Dendritic cell treated with granulocyte-macrophage colony-stimulating factor and Interleukin-4, amounts not matched to agents 40 ng/mL and 50 ng/mL, for 4 days (primary cell): ENCODE results near the gene MYO10.

ENCODE experiments used
- H3K27ac Mint-ChIP-seq: one replicate; pipeline ENCODE4 v1.8.0; 2022; ENCODE audit warnings: mild to moderate bottlenecking, mixed read lengths
- H3K27me3 Mint-ChIP-seq: one replicate; pipeline ENCODE4 v1.8.0; 2022; ENCODE audit warnings: mild to moderate bottlenecking, mixed read lengths
- H3K36me3 Mint-ChIP-seq: one replicate; pipeline ENCODE4 v1.8.0; 2022; ENCODE audit warnings: low read depth, mixed read lengths
- H3K4me1 Mint-ChIP-seq: one replicate; pipeline ENCODE4 v1.8.0; 2022; ENCODE audit warnings: low read depth, mixed read lengths
- H3K4me3 Mint-ChIP-seq: one replicate; pipeline ENCODE4 v1.8.0; 2022; ENCODE audit warnings: mild to moderate bottlenecking, moderate library complexity, mixed read lengths
- H3K9me3 Mint-ChIP-seq: one replicate; pipeline ENCODE4 v1.8.0; 2022; ENCODE audit warnings: mixed read lengths
- intact Hi-C: fragments of 100-400 bp; cut with micrococcal nuclease; formaldehyde crosslinking; loops from one replicate; pipeline ENCODE4 v1.15.0; 2022

The MYO10 gene

GRCh38 chr5:16933337-16933736, 2.8 kb downstream of the MYO10 start:
- Mint-ChIP-seq H3K27me3 (peaks cover 72% of the 10 kb centered on the region), H3K9me3 (no peaks in the 10 kb centered on the region), H3K36me3 (no peaks in the 10 kb centered on the region), H3K4me1 (peaks cover 30% of the 10 kb centered on the region), H3K4me3 (no peak overlapping the region), H3K27ac (no peak overlapping the region)
- intact Hi-C loops, result loop anchor here (10.0 kb wide), 1 partner anchor 421 kb away; no protein-coding TSS in a partner anchor

- no peaks in the 10 kb centered on the region for H3K36me3 Mint-ChIP-seq
- peaks cover 65% of the 10 kb centered on the region for H3K27me3 Mint-ChIP-seq
- H3K4me3 Mint-ChIP-seq, result no peak overlapping the region
Observed at GRCh38 chr5:16932401-16932800, 3.7 kb downstream of the MYO10 start.

GRCh38 chr5:16931334-16932110, 4.6 kb downstream of the MYO10 start:
- intact Hi-C loops, result loop anchor here (10.0 kb wide), 1 partner anchor 423 kb away; no protein-coding TSS in a partner anchor

More at GRCh38 chr5:16932401-16932800, 3.7 kb downstream of the MYO10 start:
- Mint-ChIP-seq H3K4me1 (peaks cover 29% of the 10 kb centered on the region), H3K27ac (no peak overlapping the region), H3K9me3 (no peaks in the 10 kb centered on the region)
- intact Hi-C loops, result loop anchor here (10.0 kb wide), 1 partner anchor 422 kb away; no protein-coding TSS in a partner anchor

GRCh38 chr5:16930496-16930895, 5.6 kb downstream of the MYO10 start:
- Mint-ChIP-seq H3K9me3 (no peaks in the 10 kb centered on the region), H3K36me3 (no peaks in the 10 kb centered on the region), H3K4me3 (no peak overlapping the region), H3K27ac (no peak overlapping the region), H3K4me1 (peaks cover 11% of the 10 kb centered on the region), H3K27me3 (peaks cover 49% of the 10 kb centered on the region)
- intact Hi-C loops, result loop anchor here (10.0 kb wide), 1 partner anchor 424 kb away; no protein-coding TSS in a partner anchor

More at GRCh38 chr5:16931334-16932110, 4.6 kb downstream of the MYO10 start:
- Mint-ChIP-seq H3K4me1 (peaks cover 20% of the 10 kb centered on the region), H3K27me3 (peaks cover 56% of the 10 kb centered on the region), H3K27ac (no peak overlapping the region), H3K36me3 (no peaks in the 10 kb centered on the region), H3K9me3 (no peaks in the 10 kb centered on the region), H3K4me3 (no peak overlapping the region)

- Mint-ChIP-seq H3K4me1 (peaks cover 7% of the 10 kb centered on the region), H3K4me3 (no peak overlapping the region), H3K36me3 (no peaks in the 10 kb centered on the region), H3K27ac (no peak overlapping the region), H3K27me3 (peaks cover 42% of the 10 kb centered on the region), H3K9me3 (no peaks in the 10 kb centered on the region)
- intact Hi-C loops, result loop anchor here (10.0 kb wide), 1 partner anchor 425 kb away; no protein-coding TSS in a partner anchor
Observed at GRCh38 chr5:16929831-16930230, 6.3 kb downstream of the MYO10 start.

- Mint-ChIP-seq H3K9me3 (no peaks in the 10 kb centered on the region), H3K36me3 (no peaks in the 10 kb centered on the region), H3K27ac (no peak overlapping the region), H3K27me3 (peaks cover 38% of the 10 kb centered on the region), H3K4me1 (peaks cover 4% of the 10 kb centered on the region), H3K4me3 (no peak overlapping the region)
- intact Hi-C loops, result no loop called here
Observed at GRCh38 chr5:16929347-16929746, 6.7 kb downstream of the MYO10 start.

GRCh38 chr5:16927613-16928012, 8.5 kb downstream of the MYO10 start:
- Mint-ChIP-seq H3K27me3 (peaks cover 21% of the 10 kb centered on the region), H3K36me3 (no peaks in the 10 kb centered on the region), H3K4me3 (no peak overlapping the region), H3K4me1 (no peaks in the 10 kb centered on the region), H3K9me3 (no peaks in the 10 kb centered on the region), H3K27ac (no peak overlapping the region)
- intact Hi-C loops, result no loop called here

GRCh38 chr5:16926417-16926816, 9.7 kb downstream of the MYO10 start:
- no peaks in the 10 kb centered on the region for H3K36me3 Mint-ChIP-seq
- H3K9me3 Mint-ChIP-seq, result no peaks in the 10 kb centered on the region
- H3K27ac Mint-ChIP-seq, result no peak overlapping the region
- intact Hi-C loops, result no loop called here
- H3K4me1 Mint-ChIP-seq, result no peaks in the 10 kb centered on the region
- peaks cover 11% of the 10 kb centered on the region for H3K27me3 Mint-ChIP-seq
- H3K4me3 Mint-ChIP-seq, result no peak overlapping the region

GRCh38 chr5:16924206-16924605, 11.9 kb downstream of the MYO10 start:
- no peak overlapping the region for H3K27ac Mint-ChIP-seq
- intact Hi-C loops, result no loop called here
- H3K36me3 Mint-ChIP-seq, result no peaks in the 10 kb centered on the region
- H3K27me3 Mint-ChIP-seq, result no peaks in the 10 kb centered on the region
- H3K4me1 Mint-ChIP-seq, result no peaks in the 10 kb centered on the region
- no peak overlapping the region for H3K4me3 Mint-ChIP-seq
- no peaks in the 10 kb centered on the region for H3K9me3 Mint-ChIP-seq

GRCh38 chr5:16922430-16922829, 13.7 kb downstream of the MYO10 start:
- Mint-ChIP-seq H3K27me3 (no peaks in the 10 kb centered on the region), H3K27ac (no peak overlapping the region), H3K36me3 (no peaks in the 10 kb centered on the region), H3K4me1 (no peaks in the 10 kb centered on the region), H3K9me3 (no peaks in the 10 kb centered on the region), H3K4me3 (no peak overlapping the region)
- intact Hi-C loops, result no loop called here

- H3K27me3 Mint-ChIP-seq, result no peaks in the 10 kb centered on the region
- intact Hi-C loops, result no loop called here
- H3K36me3 Mint-ChIP-seq, result no peaks in the 10 kb centered on the region
- H3K9me3 Mint-ChIP-seq, result no peaks in the 10 kb centered on the region
- H3K27ac Mint-ChIP-seq, result no peak overlapping the region
- no peaks in the 10 kb centered on the region for H3K4me1 Mint-ChIP-seq
- no peak overlapping the region for H3K4me3 Mint-ChIP-seq
Observed at GRCh38 chr5:16921211-16921610, 14.9 kb downstream of the MYO10 start.

- Mint-ChIP-seq H3K27ac (no peak overlapping the region), H3K4me1 (no peaks in the 10 kb centered on the region), H3K27me3 (no peaks in the 10 kb centered on the region), H3K4me3 (no peak overlapping the region), H3K36me3 (no peaks in the 10 kb centered on the region), H3K9me3 (no peaks in the 10 kb centered on the region)
- intact Hi-C loops, result no loop called here
Observed at GRCh38 chr5:16920109-16920816, 15.8 kb downstream of the MYO10 start.

- no peak overlapping the region for H3K27ac Mint-ChIP-seq
- no peaks in the 10 kb centered on the region for H3K36me3 Mint-ChIP-seq
- H3K27me3 Mint-ChIP-seq, result no peaks in the 10 kb centered on the region
- H3K4me1 Mint-ChIP-seq, result no peaks in the 10 kb centered on the region
- no peak overlapping the region for H3K4me3 Mint-ChIP-seq
- intact Hi-C loops, result no loop called here
- no peaks in the 10 kb centered on the region for H3K9me3 Mint-ChIP-seq
Observed at GRCh38 chr5:16918891-16919671, 17.0 kb downstream of the MYO10 start.

GRCh38 chr5:16918156-16918555, 17.9 kb downstream of the MYO10 start:
- Mint-ChIP-seq H3K4me1 (no peaks in the 10 kb centered on the region), H3K4me3 (no peak overlapping the region), H3K9me3 (no peaks in the 10 kb centered on the region), H3K27ac (no peak overlapping the region), H3K36me3 (no peaks in the 10 kb centered on the region), H3K27me3 (no peaks in the 10 kb centered on the region)
- intact Hi-C loops, result no loop called here
